ENCODE results near the gene NUP153.

GRCh38 chr6:17672064-17672718, 34.5 kb downstream of the NUP153 start:
- TF ChIP-seq, protein P1, sequence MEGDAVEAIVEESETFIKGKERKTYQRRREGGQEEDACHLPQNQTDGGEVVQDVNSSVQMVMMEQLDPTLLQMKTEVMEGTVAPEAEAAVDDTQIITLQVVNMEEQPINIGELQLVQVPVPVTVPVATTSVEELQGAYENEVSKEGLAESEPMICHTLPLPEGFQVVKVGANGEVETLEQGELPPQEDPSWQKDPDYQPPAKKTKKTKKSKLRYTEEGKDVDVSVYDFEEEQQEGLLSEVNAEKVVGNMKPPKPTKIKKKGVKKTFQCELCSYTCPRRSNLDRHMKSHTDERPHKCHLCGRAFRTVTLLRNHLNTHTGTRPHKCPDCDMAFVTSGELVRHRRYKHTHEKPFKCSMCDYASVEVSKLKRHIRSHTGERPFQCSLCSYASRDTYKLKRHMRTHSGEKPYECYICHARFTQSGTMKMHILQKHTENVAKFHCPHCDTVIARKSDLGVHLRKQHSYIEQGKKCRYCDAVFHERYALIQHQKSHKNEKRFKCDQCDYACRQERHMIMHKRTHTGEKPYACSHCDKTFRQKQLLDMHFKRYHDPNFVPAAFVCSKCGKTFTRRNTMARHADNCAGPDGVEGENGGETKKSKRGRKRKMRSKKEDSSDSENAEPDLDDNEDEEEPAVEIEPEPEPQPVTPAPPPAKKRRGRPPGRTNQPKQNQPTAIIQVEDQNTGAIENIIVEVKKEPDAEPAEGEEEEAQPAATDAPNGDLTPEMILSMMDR (IDR thresholded peaks at IDR 0.05): no peak
- no peak for TF ChIP-seq EZH2 (IDR thresholded peaks at IDR 0.05)
- no peak for TF ChIP-seq EZH2phosphoT487 (IDR thresholded peaks at IDR 0.05)

All from neural progenitor cell (in vitro differentiated cells).